HEK293 (cell line): ENCODE data around the gene TARS2.

Source experiments
- CTCF ChIA-PET: fragments of 350-600 bp; formaldehyde crosslinking; extraction: SDS; loops from one replicate; lab custom pipeline; 2021; ENCODE audit warnings: antibody characterized with exemption; lab: Yijun Ruan, JAX
- POLR2A ChIA-PET: fragments of 300-600 bp; formaldehyde crosslinking; extraction: SDS; loops from one replicate; lab custom pipeline; 2020; ENCODE audit warnings: antibody characterized with exemption, inconsistent platforms; lab: Yijun Ruan, JAX
- H3K27ac ChIP-seq: fragments of 200-500 bp; sonication (Bioruptor generic); 2 replicates; pipeline ENCODE4 v1.5.1; 2014; ENCODE audit warnings: low read depth, low read length, control low read depth, inconsistent platforms; ENCODE audit errors: extremely low read depth
- H3K36me3 ChIP-seq, 2 experiments: fragments of 200-500 bp in 1 of 2; sonication (Bioruptor generic) in 1 of 2; 1 replicate in 1 of 2; 2 replicates in 1 of 2; pipeline ENCODE4 v1.5.1; 2014 to 2017; ENCODE audit warnings: inconsistent platforms in 2 of 2, low read length in 2 of 2; ENCODE audit not compliant: control insufficient read depth in 2 of 2, insufficient read depth in 1 of 2
- H3K4me1 ChIP-seq: fragments of 200-500 bp; sonication (Bioruptor generic); 2 replicates; pipeline ENCODE4 v1.5.1; 2014; ENCODE audit warnings: mild to moderate bottlenecking, low read length, inconsistent platforms; ENCODE audit not compliant: control insufficient read depth, insufficient read depth
- H3K4me3 ChIP-seq: 2 replicates; pipeline ENCODE4 v1.5.1; 2011; ENCODE audit warnings: low read depth, mild to moderate bottlenecking, control low read depth, low read length, moderate library complexity
- H3K9me3 ChIP-seq: fragments of 200-500 bp; sonication (Bioruptor generic); 2 replicates; pipeline ENCODE4 v1.5.1; 2014; ENCODE audit warnings: low read depth, low read length, inconsistent platforms; ENCODE audit not compliant: control insufficient read depth, insufficient read depth
- ELK4 ChIP-seq: IDR thresholded peaks from 2 replicates; pipeline ENCODE4 v1.6.1; 2011; ENCODE audit warnings: mild to moderate bottlenecking, low read depth, low read length, borderline replicate concordance
- GLI4 ChIP-seq: fragments of 450-650 bp; formaldehyde crosslinking; IDR thresholded peaks from 2 replicates; pipeline ENCODE4 v1.5.1; 2016; ENCODE audit warnings: missing biosample characterization, missing genetic modification characterization
- HOXA7 ChIP-seq: sonication (generic); formaldehyde crosslinking; IDR thresholded peaks from 2 replicates; pipeline ENCODE4 v1.8.1; 2022; ENCODE audit warnings: missing genetic modification reagents, borderline replicate concordance
- HOXD13 ChIP-seq: sonication (generic); formaldehyde crosslinking; IDR thresholded peaks from 2 replicates; pipeline ENCODE4 v1.8.0; 2022; ENCODE audit warnings: missing genetic modification reagents, borderline replicate concordance
- PATZ1 ChIP-seq: fragments of 450-650 bp; formaldehyde crosslinking; IDR thresholded peaks from 2 replicates; pipeline ENCODE4 v1.5.1; 2016; ENCODE audit warnings: missing biosample characterization, missing genetic modification characterization
- PRDM1 ChIP-seq: fragments of 450-650 bp; formaldehyde crosslinking; IDR thresholded peaks from 2 replicates; pipeline ENCODE4; 2016; ENCODE audit warnings: missing biosample characterization, missing genetic modification characterization
- ZBTB7A ChIP-seq: fragments of 450-650 bp; formaldehyde crosslinking; IDR thresholded peaks from 2 replicates; pipeline ENCODE4 v1.5.1; 2016; ENCODE audit warnings: low read depth, missing biosample characterization, missing genetic modification characterization
- ZBTB8A ChIP-seq: fragments of 450-650 bp; formaldehyde crosslinking; IDR thresholded peaks from 2 replicates; pipeline ENCODE4 v1.5.1; 2016; ENCODE audit warnings: missing biosample characterization, missing genetic modification characterization
- ZFP41 ChIP-seq: fragments of 450-650 bp; formaldehyde crosslinking; IDR thresholded peaks from 2 replicates; pipeline ENCODE4 v1.5.1; 2016; ENCODE audit warnings: missing biosample characterization, missing genetic modification characterization, borderline replicate concordance
- ZNF112 ChIP-seq: fragments of 450-650 bp; formaldehyde crosslinking; IDR thresholded peaks from 2 replicates; pipeline ENCODE4 v1.5.0; 2017; ENCODE audit warnings: missing biosample characterization, missing genetic modification characterization
- ZNF138 ChIP-seq: fragments of 450-650 bp; formaldehyde crosslinking; IDR thresholded peaks from 2 replicates; pipeline ENCODE4 v1.5.1; 2016; ENCODE audit warnings: missing biosample characterization, missing genetic modification characterization, borderline replicate concordance
- ZNF169 ChIP-seq: fragments of 450-650 bp; formaldehyde crosslinking; IDR thresholded peaks from 2 replicates; pipeline ENCODE4 v1.5.1; 2016; ENCODE audit warnings: missing biosample characterization, missing genetic modification characterization
- ZNF37A ChIP-seq: fragments of 450-650 bp; IDR thresholded peaks from 2 replicates; pipeline ENCODE4 v1.5.1; 2018; ENCODE audit warnings: missing biosample characterization, missing genetic modification characterization
- ZNF416 ChIP-seq: fragments of 450-650 bp; formaldehyde crosslinking; IDR thresholded peaks from 2 replicates; pipeline ENCODE4 v1.5.1; 2016; ENCODE audit warnings: missing biosample characterization, missing genetic modification characterization
- ZNF629 ChIP-seq: fragments of 450-650 bp; formaldehyde crosslinking; IDR thresholded peaks from 2 replicates; pipeline ENCODE4 v1.5.1; 2017; ENCODE audit warnings: missing biosample characterization, missing genetic modification characterization
- ZNF791 ChIP-seq: fragments of 450-650 bp; formaldehyde crosslinking; IDR thresholded peaks from 2 replicates; pipeline ENCODE4 v1.5.1; 2016; ENCODE audit warnings: missing biosample characterization, missing genetic modification characterization
- TF ChIP-seq, protein P1 (sequence below): fragments of 450-650 bp; formaldehyde crosslinking; IDR thresholded peaks from 2 replicates; pipeline ENCODE4 v1.5.1; 2017; ENCODE audit warnings: missing biosample characterization, missing genetic modification characterization
- TF ChIP-seq, protein P2 (sequence below): fragments of 450-650 bp; formaldehyde crosslinking; IDR thresholded peaks from 2 replicates; pipeline ENCODE4 v1.5.1; 2016; ENCODE audit warnings: missing biosample characterization, missing genetic modification characterization

TARS2 gene

GRCh38 chr1:150552911-150553289 lies 65.7 kb downstream of the TARS2 start:
- ChIA-PET CTCF (interaction anchor here (1.4 kb wide), 1 partner anchor 9 kb away, joined by 3 read pairs; no protein-coding TSS in a partner anchor), POLR2A (interaction anchor here (1.6 kb wide), 1 partner anchor 26 kb away, joined by 4 read pairs; the partner anchor contains the start of gene MCL1)

GRCh38 chr1:150553392-150554085 lies 66.3 kb downstream of the TARS2 start:
- no peaks in the 10 kb centered on the region for H3K9me3 ChIP-seq
- peaks cover 0 to 6% of the 10 kb centered on the region in 2 experiments; a peak in 1 of 3 replicates for H3K36me3 ChIP-seq
- TF ChIP-seq ZNF169 (tag by site-specific recombination) (no peak), ZNF112 (tag by site-specific recombination) (no peak), ZNF416 (tag by site-specific recombination) (no peak), ZNF629 (tag by site-specific recombination) (no peak), HOXA7 (CRISPR knock-in tag) (no peak)
- ChIA-PET POLR2A (interaction anchor here (1.6 kb wide), 1 partner anchor 25 kb away, joined by 4 read pairs; the partner anchor contains the start of gene MCL1), CTCF (no interaction called here)
- no peaks in the 10 kb centered on the region for H3K4me1 ChIP-seq
- no peak overlapping the region for H3K27ac ChIP-seq
- no peak overlapping the region for H3K4me3 ChIP-seq

More at GRCh38 chr1:150552911-150553289, 65.7 kb downstream of the TARS2 start:
- Histone ChIP-seq H3K36me3 (peaks cover 0 to 6% of the 10 kb centered on the region in 2 experiments; a peak in 1 of 3 replicates), H3K9me3 (no peaks in the 10 kb centered on the region), H3K4me1 (no peaks in the 10 kb centered on the region), H3K4me3 (no peak overlapping the region), H3K27ac (no peak overlapping the region)
- TF ChIP-seq HOXD13 (CRISPR knock-in tag) (no peak), ZNF791 (no peak), PATZ1 (tag by site-specific recombination) (no peak)
- TF ChIP-seq, protein P1, sequence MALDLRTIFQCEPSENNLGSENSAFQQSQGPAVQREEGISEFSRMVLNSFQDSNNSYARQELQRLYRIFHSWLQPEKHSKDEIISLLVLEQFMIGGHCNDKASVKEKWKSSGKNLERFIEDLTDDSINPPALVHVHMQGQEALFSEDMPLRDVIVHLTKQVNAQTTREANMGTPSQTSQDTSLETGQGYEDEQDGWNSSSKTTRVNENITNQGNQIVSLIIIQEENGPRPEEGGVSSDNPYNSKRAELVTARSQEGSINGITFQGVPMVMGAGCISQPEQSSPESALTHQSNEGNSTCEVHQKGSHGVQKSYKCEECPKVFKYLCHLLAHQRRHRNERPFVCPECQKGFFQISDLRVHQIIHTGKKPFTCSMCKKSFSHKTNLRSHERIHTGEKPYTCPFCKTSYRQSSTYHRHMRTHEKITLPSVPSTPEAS (tag by site-specific recombination): no peak
- TF ChIP-seq, protein P2, sequence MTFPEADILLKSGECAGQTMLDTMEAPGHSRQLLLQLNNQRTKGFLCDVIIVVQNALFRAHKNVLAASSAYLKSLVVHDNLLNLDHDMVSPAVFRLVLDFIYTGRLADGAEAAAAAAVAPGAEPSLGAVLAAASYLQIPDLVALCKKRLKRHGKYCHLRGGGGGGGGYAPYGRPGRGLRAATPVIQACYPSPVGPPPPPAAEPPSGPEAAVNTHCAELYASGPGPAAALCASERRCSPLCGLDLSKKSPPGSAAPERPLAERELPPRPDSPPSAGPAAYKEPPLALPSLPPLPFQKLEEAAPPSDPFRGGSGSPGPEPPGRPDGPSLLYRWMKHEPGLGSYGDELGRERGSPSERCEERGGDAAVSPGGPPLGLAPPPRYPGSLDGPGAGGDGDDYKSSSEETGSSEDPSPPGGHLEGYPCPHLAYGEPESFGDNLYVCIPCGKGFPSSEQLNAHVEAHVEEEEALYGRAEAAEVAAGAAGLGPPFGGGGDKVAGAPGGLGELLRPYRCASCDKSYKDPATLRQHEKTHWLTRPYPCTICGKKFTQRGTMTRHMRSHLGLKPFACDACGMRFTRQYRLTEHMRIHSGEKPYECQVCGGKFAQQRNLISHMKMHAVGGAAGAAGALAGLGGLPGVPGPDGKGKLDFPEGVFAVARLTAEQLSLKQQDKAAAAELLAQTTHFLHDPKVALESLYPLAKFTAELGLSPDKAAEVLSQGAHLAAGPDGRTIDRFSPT (tag by site-specific recombination): no peak

- H3K36me3 ChIP-seq: peaks cover 0 to 6% of the 10 kb centered on the region in 2 experiments; a peak in 1 of 3 replicates
- no peaks in the 10 kb centered on the region for H3K9me3 ChIP-seq
- H3K4me1 ChIP-seq: no peaks in the 10 kb centered on the region
- H3K27ac ChIP-seq: no peak overlapping the region
- ChIA-PET POLR2A (no interaction called here), CTCF (no interaction called here)
- H3K4me3 ChIP-seq: no peak overlapping the region
- TF ChIP-seq ELK4 (no peak), ZFP41 (tag by site-specific recombination) (no peak), PRDM1 (tag by site-specific recombination) (no peak), ZBTB7A (tag by site-specific recombination) (no peak), ZBTB8A (tag by site-specific recombination) (no peak), GLI4 (tag by site-specific recombination) (no peak), ZNF138 (tag by site-specific recombination) (no peak), ZNF37A (tag by site-specific recombination) (no peak)
Observed at GRCh38 chr1:150554086-150554452, 66.8 kb downstream of the TARS2 start.
